ENCODE measurements around the gene GRID2.

Gene GRID2

DNA sequence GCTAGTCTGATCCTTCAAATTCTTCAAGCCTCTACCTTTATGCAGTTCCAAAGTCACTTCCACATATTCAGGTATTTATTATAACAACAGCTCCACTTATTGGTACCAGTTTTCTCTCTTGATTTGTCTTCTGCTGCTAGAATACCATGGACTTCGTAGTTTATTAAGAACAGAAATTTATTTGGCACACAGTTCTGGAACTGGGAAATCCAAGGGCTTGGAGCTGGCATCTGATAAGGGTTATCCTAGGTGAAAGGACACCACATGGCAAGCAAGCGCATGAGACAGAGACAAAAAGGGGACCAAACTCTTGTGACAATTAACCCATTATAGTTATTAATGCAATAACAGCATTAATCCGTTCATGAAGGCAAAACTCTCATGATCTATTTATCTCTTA, 924.3 kb downstream of the GRID2 start:
- TF ChIP-seq, protein P1, sequence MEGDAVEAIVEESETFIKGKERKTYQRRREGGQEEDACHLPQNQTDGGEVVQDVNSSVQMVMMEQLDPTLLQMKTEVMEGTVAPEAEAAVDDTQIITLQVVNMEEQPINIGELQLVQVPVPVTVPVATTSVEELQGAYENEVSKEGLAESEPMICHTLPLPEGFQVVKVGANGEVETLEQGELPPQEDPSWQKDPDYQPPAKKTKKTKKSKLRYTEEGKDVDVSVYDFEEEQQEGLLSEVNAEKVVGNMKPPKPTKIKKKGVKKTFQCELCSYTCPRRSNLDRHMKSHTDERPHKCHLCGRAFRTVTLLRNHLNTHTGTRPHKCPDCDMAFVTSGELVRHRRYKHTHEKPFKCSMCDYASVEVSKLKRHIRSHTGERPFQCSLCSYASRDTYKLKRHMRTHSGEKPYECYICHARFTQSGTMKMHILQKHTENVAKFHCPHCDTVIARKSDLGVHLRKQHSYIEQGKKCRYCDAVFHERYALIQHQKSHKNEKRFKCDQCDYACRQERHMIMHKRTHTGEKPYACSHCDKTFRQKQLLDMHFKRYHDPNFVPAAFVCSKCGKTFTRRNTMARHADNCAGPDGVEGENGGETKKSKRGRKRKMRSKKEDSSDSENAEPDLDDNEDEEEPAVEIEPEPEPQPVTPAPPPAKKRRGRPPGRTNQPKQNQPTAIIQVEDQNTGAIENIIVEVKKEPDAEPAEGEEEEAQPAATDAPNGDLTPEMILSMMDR (IDR thresholded peaks at IDR 0.05), result no peak

DNA sequence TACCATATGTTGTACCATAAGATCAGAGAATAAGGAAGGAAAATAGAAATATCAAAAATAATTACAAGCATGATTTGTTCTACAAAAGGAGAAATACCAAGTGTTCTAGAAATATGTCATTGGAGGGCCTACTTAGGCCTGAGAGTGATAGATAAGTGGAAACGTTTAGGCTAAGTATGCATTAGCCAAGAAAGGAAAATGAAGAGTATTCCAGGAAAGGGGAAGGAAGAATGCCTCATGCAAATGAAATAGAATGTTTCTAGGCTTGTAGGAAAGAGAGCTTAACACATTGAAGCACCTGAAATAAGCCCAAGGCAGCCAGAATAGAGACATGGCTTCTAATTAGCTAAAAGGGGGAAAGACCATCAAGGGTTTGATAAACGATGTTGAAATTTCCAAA, 929.1 kb downstream of the GRID2 start:
- TF ChIP-seq, protein P1 (IDR thresholded peaks at IDR 0.05), result no peak

DNA sequence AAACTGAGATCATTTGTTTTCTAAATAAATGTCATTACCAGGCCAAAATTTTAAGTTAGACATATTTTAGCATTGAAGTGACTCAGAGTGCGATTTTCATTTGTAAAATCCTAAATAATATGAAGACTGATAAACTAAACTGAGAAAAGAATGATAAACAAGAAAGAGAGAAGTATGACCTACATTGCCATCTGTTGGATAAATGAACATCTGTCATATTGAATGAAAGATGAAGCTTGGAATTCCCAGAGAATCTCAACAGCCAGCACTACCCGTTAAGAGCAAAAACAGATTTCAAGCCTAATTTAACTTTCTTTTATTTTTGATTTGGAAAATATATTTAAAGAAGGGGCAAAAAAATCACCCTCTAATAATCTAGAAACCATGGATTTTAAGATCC, 933.8 kb downstream of the GRID2 start:
- TF ChIP-seq, protein P1 (IDR thresholded peaks at IDR 0.05), result no peak

DNA sequence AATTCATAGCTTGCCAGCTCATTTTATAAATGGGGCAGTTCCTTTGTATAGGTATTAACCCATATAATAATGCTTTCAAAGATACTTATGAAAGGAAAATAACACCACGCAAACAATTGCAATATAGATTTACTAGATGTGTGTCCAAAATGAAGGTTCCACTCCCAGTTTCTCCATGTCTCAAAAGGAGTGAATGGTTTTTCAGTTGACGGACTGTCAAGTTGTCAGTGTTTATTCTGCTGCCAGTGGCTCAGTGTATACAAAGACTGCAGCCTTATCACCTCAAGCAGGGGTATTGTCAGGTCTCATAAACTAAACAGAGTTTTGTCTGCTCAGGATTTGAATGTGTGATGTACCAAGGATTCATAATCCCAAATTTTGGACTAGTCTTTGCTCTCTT, 939.5 kb downstream of the GRID2 start:
- TF ChIP-seq, protein P1 (IDR thresholded peaks at IDR 0.05), result no peak

DNA sequence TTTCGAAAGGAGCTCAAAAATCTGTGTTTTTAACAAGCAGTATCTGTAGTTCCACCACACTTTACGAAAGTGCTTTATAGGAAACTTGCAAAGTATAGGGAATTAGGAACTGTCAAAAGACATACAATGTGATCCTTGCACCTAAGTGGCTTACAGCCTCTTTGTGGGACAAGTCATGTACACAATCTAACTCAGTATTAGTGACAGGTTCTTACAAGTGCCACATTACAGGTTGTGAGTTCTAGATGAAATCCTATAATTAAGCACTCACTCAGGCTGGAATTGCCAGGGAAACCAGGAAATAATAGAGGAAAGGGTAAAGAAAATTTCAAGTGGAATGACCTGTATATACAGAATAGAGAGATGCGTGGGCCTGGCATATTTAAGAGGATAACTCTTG, 957.4 kb downstream of the GRID2 start:
- TF ChIP-seq, protein P1 (IDR thresholded peaks at IDR 0.05), result no peak

DNA sequence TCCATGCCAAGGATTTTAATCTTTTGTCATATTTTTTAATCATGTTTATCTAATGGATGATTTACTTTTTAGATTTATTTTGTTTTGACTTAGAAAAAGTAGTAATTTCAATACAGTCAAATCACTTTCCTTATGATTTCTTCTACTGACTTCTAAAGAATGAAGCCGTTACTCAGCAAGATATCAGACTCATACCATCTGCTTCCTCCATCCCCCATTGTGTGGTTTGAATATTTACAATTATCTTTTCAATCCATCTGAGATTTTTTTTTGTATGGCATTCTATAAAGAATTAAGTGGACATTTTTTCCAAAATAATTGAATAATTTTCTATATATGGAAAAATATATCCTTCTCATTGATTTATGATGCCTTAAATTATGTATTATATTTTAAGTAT, 959.4 kb downstream of the GRID2 start:
- TF ChIP-seq, protein P1 (IDR thresholded peaks at IDR 0.05), result no peak

DNA sequence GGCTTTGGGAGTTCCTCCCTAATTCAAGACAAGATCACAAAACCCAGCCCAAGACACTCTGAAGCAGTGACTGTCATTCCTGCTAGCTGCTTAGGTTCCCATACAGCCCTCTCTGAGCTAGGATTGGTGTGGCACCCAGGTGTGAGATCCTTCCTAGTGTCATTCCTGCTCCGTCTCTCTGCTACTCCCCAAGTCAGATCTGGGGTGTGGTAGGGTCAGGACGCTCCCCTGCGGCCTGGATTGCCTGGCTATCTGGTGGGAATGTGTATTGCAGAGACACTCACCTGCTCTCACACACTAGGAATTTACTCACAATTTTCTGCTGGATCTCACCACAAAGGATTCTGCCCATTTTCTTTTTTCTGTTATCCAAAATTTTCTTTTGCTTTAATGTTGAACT, 964.0 kb downstream of the GRID2 start:
- TF ChIP-seq, protein P1 (IDR thresholded peaks at IDR 0.05), result no peak

DNA sequence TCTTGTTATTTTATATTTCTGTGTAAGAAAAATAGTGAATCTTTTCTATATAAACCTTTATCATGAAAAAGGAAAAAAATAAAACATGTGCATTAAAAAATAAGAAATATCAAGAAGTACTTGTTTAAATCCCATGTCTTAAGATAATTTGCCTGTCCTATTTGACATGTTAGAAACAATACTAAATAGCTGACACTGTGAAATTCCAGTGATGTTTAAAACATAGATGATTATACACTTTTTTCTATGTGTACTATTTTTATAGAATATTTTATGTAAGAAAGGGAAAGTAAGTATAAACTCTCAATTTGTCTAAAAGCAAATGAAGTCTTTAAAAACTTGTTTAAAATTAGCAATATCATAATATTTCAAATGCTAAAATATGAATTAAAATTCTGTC, 981.6 kb downstream of the GRID2 start:
- TF ChIP-seq, protein P1 (IDR thresholded peaks at IDR 0.05), result no peak

Data from LNCAP (cell line).